HG03280 (cell line): ENCODE data around the gene KCP.

Source experiments
- ATAC-seq: cut with Tn5 transposase; IDR thresholded peaks from one replicate; pipeline ENCODE4 v1.9.1; 2021; ENCODE audit warnings: mild to moderate bottlenecking, moderate library complexity; ENCODE audit not compliant: unreplicated experiment

KCP gene

DNA sequence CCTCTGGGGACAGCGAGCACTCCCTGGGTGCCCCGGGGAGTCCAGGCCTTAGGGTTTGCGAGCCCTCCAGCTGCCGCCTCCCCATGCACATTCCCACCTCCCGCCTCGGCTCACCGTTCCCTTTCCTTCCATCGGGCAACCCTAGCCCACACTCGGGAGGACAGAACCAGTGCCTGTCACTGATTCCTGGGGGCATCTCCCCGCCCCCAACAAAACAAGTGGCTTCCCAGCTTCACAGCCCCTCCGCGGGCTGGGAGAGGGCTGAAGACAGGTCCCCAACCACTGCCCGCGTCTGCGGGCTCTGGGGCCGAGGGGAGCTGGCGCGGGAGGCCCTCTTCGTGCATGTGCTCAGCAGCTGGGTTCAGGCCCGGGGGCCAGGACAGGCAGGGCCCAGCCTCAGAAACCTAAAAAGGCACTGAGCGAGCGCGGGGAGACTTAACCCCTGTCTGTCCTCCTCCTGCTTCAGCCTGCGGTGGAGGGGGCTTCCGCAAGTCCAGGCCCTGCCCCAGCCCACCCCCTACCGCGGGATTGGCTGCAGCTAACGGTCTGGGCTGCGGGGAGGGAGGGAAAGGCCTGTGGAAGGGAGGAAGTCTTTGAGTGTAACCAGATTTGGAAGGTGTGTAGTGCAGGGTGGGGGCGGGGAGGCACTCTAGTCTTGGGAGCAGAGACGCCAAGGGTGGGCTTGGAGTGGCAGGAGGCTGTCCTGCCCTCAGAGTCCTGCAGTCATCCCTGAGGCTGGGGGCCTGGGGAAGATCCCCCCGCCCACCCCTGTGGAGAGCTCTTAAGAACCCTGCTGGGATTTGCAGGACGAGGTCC, 79.1 kb downstream of the KCP start:
- ATAC-seq, result no peak

DNA sequence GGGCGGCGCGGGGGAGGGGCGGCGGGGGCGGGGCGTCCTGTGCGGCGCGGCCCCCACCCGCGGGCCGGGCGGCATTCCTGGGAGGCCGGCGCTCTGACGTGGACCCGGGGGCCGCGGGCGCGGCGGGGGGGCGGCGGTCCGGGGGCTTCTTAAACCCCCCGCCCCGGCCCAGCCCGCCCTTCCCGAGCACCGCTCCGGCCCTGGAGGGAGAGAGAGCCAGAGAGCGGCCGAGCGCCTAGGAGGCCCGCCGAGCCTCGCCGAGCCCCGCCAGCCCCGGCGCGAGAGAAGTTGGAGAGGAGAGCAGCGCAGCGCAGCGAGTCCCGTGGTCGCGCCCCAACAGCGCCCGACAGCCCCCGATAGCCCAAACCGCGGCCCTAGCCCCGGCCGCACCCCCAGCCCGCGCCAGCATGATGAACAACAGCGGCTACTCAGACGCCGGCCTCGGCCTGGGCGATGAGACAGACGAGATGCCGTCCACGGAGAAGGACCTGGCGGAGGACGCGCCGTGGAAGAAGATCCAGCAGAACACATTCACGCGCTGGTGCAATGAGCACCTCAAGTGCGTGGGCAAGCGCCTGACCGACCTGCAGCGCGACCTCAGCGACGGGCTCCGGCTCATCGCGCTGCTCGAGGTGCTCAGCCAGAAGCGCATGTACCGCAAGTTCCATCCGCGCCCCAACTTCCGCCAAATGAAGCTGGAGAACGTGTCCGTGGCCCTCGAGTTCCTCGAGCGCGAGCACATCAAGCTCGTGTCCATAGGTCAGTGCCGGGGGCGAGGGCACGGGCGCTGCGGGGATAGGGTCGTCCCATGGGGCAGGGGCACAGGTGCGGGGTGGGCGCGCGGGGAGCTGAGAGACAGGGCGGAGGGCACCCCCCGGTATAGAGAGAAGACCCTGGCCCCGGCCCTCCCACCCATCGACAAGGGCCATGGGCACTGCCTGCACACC, 80.0 kb downstream of the KCP start, which contains the start of gene FLNC:
FLNC (plus strand) TSS at position 176 of the 947 bp plus-strand sequence; CDS start at position 408, 232 bp downstream.
- no peak for ATAC-seq

DNA sequence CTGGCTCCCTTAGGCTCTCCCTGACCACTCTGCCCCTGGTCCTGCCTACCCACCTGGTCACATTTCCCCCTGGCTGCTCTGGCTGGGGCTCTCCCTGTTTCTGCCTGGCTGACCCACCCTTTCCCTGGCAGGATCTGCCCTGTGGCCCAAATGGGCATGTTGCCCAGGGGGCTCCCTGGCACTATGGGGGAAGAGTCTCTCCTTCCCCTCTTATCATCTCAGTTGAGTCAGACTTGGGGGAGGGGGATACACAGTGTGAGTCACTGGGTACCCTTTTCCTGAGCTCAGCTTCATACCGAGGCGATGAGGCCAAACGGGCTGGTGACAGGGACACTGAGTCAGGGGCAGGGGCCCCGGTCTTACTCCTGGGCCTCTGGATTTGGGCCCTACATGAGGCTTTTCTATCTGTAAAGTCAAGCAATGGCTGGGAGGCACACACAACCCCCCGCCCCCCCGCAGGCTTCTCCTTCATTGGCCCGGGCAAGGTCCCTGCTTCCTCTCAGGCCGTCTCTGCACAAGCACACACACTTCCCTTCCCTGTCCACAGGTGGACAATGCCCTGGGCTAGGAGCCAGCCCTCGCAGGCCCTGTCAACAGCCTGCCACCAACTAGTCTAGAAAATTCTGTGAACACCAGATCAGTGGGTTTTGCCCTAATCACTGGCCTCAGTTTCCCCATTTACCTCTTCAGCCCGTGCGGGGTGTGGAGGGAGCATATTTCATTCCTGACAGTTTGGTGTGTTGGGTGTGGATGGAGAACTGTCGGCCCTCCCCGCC, 80.9 kb downstream of the KCP start:
- ATAC-seq, result no peak

DNA sequence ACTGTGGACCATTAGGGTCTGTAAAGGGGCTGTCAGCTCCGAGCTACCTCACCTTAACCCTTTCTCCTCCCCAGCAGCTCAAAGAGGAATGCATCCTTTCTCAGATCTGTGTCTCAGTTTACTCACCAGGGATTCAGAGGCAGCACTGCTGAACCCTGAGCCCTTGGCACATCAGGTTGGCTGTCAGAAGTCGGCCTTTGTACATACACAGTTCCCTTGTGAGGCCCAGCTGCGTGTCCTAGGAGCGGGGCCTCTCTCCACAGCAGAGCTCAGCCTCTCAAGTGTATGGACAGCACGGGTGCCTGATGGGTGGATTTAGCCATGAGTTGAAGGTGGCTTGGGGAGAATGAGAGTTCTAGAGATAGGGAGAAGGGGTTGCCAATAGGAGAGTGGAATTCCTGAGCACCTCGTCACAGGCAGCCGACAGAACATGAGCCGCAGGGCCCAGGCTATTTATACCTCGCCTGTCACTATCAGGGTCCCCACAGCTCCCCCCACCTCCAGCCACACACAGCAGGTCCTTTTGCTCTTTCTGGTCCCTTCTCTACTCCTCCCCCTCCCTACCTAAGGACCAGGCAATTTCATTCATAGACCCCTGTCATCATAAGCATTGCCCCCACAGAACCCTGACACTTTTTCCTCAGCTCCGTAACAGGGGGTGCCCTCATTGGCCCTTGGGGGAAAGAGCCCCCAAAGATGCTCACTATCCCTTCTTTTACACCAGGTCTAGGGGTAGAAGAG, 82.4 kb downstream of the KCP start:
- ATAC-seq, result no peak

DNA sequence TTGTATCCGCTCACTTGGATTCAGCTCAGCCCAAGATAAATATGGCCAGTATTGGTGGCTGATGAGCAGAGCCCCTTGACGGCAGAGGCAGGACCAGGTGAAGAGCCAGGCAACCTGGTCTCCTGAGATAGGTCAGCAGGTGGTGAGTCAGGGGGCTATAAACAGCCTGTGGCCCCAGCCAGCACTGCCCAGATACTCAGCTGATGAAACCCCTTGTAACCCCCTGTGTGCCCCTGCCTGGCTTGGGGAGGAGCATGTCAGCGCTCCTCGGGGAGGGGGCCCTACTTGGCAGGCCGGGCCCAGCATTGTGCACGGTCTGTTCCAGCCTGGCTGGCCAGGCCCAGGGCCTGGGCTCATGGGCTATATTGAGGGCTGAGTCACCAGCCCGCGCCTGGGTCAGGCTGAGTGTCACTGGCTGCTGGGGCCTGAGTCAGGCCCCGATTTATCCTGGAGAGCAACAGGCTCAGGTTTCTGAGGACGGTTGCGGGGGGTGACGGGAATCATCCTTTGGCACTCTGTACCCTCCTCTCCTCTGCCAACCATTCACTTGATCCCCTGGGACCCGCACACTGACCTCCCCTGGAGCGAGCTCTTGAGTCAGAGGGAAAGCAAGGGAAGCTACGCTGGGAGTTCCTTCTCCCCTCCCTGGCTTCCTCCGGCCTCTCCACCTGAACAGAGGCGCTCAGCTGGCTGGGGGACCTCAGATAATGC, 83.1 kb downstream of the KCP start:
- no peak for ATAC-seq

GRCh38 chr7:128826916-128827247, 83.6 kb downstream of the KCP start:
- no peak for ATAC-seq
